Transverse colon (tissue), 4 donors: ENCODE measurements around the gene SLK.

Source experiments
- CTCF ChIP-seq, 5 experiments: fragments of 200-600 bp in 3 of 5; fragments of 450-650 bp in 2 of 5; sonication (generic) in 3 of 5; IDR thresholded peaks; 1 replicate in 2 of 5; 2 replicates in 3 of 5; pipeline ENCODE4 v1.5.1; 2016 to 2017; ENCODE audit warnings: antibody characterized with exemption in 5 of 5, inconsistent platforms in 3 of 5, mild to moderate bottlenecking in 2 of 5, moderate library complexity in 1 of 5
- EP300 ChIP-seq: sonication (generic); formaldehyde crosslinking; IDR thresholded peaks from one replicate; pipeline ENCODE4 v1.6.1; 2017; ENCODE audit warnings: antibody characterized with exemption, low read depth
- POLR2A ChIP-seq: fragments of 450-650 bp; IDR thresholded peaks from one replicate; pipeline ENCODE4 v1.6.1; 2016; ENCODE audit warnings: antibody characterized with exemption, mild to moderate bottlenecking, moderate library complexity
- POLR2AphosphoS5 ChIP-seq, 3 donors: sonication (generic); formaldehyde crosslinking; IDR thresholded peaks; one replicate each; pipeline ENCODE4 v1.6.1; 2016; ENCODE audit warnings: antibody characterized with exemption in 3 of 3

- TF ChIP-seq POLR2A: no peak
- no peak for TF ChIP-seq CTCF (IDR thresholded peaks at IDR 0.05)
- no peak for TF ChIP-seq POLR2AphosphoS5 (IDR thresholded peaks at IDR 0.05)
- no peak for TF ChIP-seq EP300
These were observed 79.7 kb downstream of the SLK start for GRCh38 chr10:104046651-104047050.
